Activated T-cell treated with anti-CD3 and anti-CD28 coated beads for 48 hours (primary cell): ENCODE results near the gene TMEM132A.

Source experiments
- DNase-seq: peaks from one replicate; pipeline ENCODE4 v3.0.0-alpha.2; 2020; ENCODE audit warnings: low read depth

Gene TMEM132A, protein sequence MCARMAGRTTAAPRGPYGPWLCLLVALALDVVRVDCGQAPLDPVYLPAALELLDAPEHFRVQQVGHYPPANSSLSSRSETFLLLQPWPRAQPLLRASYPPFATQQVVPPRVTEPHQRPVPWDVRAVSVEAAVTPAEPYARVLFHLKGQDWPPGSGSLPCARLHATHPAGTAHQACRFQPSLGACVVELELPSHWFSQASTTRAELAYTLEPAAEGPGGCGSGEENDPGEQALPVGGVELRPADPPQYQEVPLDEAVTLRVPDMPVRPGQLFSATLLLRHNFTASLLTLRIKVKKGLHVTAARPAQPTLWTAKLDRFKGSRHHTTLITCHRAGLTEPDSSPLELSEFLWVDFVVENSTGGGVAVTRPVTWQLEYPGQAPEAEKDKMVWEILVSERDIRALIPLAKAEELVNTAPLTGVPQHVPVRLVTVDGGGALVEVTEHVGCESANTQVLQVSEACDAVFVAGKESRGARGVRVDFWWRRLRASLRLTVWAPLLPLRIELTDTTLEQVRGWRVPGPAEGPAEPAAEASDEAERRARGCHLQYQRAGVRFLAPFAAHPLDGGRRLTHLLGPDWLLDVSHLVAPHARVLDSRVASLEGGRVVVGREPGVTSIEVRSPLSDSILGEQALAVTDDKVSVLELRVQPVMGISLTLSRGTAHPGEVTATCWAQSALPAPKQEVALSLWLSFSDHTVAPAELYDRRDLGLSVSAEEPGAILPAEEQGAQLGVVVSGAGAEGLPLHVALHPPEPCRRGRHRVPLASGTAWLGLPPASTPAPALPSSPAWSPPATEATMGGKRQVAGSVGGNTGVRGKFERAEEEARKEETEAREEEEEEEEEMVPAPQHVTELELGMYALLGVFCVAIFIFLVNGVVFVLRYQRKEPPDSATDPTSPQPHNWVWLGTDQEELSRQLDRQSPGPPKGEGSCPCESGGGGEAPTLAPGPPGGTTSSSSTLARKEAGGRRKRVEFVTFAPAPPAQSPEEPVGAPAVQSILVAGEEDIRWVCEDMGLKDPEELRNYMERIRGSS

DNA sequence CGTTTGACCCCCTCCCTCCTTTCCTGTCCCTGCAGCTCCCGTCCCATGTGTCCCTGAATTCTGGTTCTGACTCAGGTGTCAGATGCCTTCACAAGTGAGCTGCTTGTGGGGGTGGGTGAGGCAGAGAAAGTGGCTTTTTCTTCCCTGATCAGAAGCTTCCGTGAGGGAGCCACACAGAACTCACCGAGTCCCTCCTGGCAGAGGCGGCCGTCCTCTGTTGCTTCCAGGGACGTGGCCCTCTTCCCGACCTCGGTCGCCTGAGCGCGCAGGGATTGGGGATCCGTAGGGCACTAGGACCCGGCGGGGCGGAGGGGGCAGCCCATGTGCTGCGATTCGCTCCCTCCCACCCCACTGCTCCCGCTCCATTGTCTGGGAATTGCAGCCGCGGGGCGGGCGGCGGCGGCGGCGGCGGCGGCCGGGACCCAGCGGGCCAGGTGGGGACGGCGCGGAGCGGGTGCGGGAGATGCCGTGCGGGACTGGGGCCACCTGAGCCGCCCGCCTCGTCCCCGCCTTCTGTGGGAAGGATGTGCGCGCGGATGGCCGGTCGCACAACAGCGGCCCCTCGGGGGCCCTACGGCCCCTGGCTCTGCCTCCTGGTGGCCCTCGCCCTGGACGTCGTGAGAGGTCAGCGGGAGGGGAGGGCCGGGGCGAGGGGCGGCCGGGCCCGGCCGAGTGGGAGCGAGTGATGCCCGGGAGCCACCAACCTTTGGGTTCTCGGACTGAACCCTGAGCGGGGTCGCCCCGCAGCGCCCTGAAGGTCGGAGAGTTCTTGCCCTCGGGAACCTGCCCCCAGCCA lies at the start of gene TMEM132A:
Gene TMEM132A, plus strand, starts transcription at position 351 of the 796 bp plus-strand sequence. Its CDS starts 174 bp downstream, at position 525.
- no peak for DNase-seq

DNA sequence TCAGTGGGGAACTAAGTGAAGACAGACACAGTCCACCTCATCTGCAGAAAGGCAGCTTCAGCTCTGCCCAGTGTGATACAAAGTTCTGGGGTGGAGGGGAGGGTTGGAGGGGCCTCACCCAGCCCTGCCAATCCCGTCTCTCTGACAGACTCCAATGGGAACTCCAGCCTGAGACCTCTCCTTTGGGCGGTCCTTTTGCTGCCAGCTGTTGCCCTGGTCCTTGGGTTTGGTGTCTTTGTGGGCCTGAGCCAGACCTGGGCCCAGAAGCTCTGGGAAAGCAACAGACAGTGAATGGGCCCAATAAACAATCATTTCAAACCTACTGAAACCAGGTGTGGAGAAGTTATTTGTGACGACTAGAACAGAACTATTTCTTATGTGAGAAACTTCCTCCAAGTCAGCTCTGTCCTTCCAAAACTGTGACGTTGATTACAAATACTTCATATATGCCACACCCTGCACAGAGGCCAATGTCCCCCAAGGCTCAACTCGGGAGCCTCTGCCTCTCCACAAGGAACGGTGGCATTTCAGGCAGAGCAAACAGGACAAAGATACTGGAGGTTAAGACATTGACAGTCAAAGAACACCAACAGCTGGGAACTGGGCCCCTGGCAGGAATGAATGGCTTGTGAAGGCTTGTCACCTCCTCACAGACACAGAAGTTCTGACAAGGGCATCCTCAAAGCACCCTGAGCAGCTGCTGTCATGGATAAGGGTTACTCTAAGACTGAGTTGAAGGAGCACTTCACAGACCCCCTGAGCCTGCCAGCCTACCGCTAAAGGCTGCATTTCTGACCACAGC lies 48.7 kb upstream of the TMEM132A start:
- DNase-seq = no peak

DNA sequence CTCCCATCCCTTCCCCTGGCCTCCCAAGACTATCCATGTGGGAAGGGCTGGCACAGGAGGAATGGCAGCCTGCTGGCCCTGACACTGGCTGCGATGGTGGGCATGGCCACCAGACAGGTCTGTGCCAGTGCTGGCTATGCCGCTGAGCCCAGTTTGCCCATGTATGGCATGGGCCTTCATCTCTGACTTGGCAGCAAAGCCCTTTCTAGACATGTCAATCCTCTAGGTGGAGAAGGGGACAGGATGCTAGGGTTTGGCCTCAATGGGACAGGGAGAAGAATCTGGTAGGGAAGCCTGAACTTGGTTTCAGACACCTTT lies 48.1 kb upstream of the TMEM132A start:
- no peak for DNase-seq

DNA sequence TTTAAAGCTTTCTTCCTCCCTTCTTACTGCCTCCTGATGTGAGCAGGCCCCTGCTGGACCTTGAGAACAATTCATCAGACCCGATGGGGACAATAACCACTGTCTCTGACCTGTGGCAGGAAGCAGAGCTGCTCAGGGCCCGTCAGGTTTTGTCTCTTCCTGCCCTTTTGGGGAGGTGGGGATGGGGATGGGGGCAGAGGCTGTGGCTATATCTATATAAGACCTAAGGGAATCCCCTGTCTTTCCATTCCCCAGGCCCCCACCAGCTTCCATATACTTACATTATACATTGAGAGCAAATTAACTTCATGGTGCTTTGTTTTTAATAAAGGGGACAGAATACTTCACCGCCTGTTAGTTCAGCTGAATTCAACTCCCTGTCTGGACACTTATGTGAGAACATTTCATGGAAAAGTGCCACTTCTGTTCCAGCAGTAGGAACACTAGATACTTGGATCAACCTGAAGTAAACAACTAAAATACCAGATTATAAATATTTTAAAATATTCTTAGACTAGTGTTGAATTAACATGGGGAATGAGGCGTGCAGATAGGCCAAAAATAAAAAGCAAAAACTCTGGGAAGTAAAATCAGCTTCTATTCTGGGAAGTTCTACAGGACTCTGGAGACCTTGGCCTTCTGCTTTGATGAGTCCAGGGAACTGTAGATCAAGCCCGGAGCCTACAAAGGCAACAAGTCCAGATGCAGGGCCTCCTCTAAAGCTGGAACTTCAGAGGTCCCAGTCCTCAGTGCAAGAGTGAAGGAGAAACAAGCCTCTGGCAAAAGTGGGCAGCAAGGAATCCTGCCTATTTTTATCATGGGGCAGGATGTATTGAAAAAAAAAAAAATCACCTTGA lies 45.8 kb upstream of the TMEM132A start:
- DNase-seq = no peak

DNA sequence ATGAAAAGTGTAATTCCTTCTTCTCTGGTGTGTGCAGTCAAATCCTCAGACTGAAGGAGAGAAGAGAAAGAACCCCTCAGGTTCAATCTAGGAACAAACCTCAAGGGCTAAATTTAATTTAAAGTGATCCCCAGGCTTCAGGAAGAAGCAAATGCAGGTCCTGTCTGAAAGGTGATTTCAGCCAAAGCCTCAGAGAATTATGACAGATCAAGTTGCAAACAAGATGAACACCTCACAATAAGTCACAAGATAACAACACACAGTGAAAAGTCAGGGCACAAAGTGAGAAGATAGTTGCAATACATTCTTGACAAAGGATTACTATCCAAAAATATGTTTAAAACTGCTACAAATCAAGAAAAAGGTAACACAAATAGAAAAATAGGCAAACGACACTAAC lies 45.2 kb upstream of the TMEM132A start:
- no peak for DNase-seq

DNA sequence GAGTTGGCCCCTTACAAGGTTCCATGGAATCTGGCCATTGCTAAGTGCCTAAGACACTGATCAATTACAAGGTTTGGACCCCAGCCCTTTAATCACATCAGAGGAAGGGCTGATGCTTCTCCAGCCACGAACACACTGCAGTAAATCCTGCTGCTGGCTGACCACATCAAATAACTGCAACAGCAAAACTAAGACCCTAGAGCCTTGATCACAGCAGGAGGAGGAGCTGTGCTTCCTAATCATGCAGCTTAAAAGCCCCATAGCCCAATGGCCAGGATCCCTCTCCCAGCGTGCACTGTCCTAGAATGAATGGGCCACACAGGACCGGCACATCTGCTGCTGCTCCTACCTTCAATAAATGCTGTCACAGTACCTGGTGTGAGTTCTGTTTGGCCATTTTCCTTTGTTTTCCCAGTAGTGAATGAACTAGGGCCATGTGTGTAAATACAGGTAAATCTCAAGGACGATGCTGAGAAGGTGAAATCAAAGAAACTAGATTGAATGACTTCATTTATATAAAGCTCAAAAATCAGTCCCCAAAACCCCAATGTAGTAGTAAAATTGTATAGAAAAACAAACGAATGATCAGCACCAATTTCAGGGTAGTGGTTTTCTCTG lies 44.2 kb upstream of the TMEM132A start:
- no peak for DNase-seq

DNA sequence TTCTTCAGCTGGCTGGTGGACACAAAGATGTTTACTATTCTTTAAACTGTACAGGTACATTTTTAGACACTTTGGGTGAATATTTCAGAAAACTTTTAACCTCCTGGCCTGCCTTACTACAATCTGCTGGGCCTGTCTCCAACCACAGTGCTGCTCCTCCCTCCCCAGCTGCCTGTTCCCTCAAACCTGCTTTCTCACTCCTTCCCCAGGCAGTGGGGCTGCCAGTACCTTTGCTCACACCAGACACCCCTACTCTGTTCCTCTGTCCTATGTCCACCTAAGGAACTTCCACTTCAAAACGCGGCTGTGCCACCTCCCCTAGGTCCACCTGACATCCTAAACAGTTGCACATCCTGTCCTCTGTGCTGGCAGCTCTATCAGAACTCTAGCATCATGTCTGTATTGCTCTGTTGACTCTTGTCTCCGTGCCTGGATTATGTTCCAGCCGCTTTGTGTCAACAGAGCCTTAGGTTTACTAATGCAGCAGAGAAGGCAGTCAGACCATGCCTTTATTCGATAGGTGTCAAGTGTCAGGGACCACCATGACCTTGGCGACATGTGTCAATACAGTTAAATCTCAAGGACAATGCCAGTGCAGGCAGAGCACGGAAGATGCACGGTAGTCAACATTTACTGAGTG lies 43.5 kb upstream of the TMEM132A start:
- no peak for DNase-seq

DNA sequence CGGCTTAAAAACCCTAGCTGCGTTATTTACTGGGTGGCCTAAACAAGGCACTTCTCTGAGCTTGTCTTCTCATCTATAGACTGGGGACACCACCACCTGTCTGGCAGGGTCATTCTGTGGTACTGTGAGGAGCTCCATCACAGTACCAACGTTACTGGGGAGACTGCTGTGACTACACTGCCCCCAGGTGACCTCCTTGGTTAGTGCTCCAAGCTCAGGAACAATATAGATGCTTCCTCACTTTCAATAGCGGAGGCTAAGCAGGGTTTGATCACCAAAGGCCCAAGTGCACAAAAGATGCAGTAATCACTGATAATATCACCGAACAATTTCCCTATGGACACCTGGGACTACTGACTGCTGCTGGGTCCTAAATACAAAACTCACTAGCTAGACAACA lies 36.7 kb upstream of the TMEM132A start:
- DNase-seq = peak; percentile 20

DNA sequence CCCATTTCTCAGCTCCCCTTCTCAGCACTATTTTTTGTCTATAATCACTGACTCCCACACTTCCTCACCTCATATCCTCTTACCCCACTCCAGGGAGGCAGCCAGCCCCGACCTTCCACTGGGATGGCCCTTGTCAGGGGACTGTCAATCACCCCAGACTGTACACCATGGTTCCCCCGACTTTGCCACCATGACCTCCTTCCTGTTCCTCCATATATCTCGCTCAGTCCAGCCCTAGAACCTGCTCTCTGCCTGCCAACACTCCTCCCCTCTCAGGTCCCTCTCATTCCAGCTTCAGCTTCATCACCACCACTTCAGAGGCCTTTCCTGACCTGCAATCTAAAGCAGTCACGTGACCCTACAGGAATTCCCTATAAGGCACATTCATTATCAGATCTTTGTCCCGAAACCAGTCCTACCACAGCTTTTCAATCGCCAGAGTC lies 34.4 kb upstream of the TMEM132A start:
- no peak for DNase-seq

DNA sequence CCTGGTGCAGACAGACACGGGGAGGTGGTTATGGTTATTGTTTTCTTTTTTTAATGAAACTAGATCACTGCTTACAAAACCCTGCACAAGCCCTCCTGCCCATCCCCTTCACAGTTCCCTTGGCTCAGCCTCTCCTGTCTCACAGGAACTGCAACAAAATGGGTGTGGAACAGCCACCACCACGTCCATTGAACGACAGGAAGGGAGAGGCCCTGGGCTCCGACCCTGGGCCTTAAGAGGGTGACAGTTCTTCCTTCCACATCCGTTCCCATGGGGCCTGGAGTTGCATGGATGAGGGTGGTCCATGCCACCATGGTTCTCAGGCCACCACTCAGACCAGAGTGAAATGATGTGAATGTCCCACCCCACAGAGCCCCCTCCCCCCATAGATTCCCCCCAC lies 33.6 kb upstream of the TMEM132A start:
- DNase-seq = no peak

DNA sequence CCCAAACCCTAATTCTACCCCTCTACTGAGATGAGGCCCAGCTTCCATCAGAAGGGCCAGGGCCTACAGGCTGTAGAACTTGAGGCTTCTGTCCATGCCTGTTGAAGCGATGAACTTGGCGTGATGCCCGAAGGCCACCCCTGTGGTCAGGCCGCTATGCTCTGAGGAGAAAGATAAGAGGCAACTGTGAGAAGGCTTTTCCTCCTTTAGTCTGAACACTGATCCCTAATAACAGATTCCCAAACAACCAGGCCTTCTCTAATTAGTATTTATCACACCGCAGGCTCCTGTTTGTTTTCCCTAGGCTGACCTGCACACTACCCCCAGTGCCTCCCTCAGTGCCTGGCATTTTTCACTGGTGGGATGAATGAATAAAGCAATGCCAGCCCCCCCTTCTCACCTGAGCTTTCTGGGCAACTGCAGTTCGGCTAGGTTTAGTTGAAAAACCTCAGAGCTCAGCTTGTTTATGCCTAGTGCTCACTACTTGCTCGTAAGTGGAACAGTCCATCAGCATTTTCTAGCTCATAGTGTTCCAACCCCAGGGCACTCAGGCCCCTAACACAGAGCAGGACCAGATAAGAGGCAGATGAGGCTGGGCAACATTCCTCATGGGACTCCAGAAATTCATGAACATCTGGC lies 33.0 kb upstream of the TMEM132A start:
- no peak for DNase-seq

DNA sequence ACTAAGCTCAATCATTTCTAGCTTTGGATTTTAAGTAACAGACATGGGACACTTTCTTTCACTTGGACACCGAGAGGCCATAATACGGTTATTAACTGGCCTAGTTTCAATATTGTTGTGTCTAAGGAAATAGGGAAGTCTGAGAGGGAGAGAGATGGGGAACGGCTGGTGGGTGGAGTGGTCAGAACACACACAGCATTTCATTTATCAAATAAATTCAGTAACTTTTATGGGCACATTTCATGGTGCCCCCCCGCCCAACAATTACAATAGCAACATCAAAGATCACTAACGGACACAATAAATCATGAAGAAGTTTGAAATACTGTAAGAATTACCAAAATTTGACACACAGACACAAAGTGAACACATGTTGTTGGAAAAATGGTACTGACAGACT lies 28.6 kb upstream of the TMEM132A start:
- DNase-seq = no peak

DNA sequence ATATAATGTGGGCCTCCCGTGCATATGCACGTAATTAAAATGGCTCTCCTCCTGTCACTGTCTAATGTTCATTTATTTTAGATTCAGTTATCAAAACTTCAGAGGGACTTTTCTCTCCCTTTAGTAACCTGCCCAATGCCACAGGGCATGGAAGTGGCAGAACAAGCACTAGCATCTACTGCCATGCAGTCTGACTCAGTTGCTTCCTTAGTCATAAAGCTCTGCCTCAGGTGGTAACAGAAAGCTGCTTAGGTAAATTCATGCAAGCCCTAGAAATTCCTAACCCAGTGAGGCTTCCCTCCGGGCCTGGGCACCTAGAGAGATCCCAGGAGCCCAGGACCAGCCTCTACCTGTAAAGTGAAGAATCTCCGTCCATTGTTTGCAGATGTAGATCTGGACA lies 26.8 kb upstream of the TMEM132A start:
- no peak for DNase-seq

DNA sequence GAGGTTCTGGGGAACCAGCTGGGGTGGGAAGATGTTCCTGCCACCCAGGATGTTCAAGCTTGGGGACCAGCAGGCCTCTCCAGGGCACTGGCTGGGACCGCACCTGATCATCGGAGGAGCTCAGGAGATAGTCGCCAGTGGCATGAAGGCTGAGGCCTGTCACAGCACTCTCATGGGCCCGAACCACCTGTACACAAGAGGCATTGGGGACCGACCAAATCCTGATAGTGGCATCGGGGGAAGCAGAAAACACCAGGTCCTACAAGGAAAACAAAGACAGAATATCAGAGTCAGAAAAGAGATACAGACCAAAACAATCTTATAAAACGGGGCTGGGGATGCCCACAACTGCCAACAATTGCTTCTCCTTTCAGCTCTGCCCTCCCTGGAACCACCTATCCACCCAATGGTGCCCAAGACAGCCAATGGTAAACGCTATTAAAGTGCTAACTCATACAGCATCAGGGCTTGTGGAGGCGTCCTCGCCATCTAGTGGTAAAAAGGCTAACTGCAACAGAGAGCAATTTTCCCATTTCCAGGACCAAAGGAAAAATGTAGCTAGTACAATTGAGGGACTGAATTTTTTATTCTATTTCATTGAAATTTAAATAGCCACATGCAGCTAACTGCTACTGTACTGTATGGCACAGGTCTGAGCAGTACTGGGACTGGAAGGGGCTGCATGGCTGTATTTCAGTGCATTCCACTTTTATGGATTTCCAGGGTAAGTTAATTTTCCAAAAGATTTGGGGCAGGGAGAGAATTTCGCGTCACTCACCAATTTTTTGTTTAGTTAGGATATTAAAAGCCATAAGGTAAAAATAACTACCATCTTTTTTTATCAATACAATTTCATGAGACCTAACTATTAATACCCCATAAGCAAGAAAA lies 25.0 kb upstream of the TMEM132A start:
- DNase-seq = no peak

DNA sequence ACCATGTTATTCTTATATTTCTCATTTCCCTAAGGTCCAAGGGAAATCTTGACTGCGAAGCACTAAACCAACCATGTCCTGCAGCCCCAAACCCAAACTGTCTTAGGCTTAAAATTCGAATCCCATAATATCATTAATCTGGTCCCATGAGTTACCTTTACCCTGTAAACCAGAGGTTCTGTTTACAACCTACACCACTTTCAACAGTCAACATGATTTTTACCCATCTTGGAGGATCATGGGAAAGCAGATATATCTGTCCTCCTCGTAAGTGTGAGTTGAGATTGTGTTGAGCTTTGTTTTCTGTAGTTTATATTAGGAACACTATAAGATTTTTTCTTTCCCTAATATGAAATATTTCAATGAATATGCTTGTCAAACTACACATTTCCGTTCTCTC lies 24.3 kb upstream of the TMEM132A start:
- DNase-seq = no peak

DNA sequence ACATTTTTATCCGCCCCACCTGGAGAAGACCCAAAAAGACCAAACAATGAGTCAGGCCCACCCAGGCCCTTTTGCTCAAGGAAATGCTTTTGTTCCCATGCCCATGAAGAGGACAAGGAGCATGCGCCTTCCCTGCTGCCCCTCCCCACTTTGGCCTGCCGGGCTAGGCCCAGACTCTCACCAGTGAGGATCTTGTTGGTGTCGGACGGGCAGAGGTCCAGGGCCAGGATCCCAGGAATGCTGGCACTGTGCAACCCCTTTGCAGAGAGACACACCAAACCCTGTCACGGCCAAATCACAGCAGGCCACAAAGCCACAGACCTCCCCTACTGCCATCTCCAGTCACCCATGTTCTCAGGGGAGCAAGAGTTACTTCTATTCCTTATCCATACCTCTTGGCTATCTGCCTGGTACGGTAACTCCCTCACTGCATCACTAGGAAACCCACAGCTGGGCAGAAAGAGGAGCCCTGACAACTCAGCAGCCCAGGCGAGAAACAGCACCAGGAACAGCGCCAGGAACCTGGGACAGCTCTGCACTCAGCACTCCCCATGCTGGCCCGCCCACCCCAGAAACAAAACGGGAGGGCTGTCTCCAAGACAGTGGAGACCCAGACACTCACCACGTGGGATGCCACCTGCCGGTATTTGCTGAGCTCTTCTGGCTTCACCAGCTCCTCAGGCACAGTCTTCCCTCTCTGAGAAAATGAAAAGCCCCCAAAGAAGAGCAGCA lies 23.4 kb upstream of the TMEM132A start:
- DNase-seq = no peak

DNA sequence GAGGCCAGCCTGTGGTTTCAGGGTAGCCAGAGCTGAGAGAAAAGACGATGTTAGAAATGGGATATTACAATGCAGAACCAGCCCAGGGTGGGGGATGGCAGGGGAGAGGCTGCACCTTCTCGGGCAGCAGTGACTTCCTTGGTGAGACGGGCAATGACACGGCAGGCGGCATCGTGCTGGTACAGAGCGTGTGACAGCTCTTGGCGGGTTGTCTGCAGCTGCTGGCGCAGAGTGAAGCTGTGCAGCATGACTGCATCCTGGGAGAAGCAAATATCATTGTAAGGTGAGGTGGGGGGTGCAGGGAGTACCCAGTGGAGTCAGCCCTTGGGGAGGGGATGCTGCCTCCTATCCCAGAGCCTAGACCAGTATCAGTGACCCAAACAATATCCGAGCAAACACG lies 21.6 kb upstream of the TMEM132A start:
- no peak for DNase-seq
